ENCODE results near the gene JAKMIP1.

Gene JAKMIP1

DNA sequence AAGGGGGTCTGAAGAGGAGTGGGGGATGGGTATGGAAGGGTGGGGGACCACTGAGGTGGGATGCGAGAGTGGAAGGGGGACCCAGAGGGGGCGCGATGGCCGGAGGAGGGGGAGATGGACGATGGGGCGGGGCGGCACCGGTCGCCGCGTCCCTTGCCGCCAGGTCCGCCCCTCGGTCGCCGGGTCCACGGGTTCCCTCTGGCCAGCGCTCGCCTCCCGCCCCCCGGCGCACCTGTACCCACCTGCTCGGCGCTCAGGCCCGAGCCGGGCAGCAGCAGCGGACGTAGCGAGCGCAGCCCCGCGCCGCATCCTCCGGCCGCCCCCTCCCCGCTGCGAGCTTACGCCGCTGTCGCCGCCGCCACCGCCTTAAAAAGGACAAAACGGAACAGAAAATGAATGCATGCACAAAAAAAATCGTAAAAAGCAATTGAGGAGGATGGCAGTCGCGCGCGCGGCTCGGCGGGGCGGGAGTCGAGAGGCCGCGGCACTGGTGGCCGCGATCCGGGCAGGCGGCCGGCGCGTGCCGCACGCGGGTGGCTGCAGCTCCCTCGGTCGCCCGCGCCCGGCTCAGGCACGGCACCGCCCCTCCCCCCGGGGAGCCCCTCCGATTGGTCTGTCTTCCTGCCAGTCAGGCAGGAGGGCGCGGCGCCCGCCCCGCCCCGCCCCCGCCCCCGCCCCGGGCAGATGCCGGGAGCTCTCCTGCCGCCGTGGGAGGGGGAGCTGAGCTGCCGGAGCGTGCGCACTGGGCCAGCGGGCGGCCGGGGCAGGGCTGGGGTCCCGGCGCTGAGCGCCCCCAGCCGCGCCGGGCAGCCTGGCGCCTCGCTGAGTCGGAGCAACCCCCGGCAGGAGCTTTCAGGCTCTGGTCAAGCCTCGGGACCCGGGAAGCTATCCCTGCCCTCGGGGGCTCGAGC is at the start of gene JAKMIP1:
TSS of gene JAKMIP1 (minus strand) at position 539 of the 911 bp plus-strand sequence. CDS start 87,699 bp downstream, outside the sequence.
- no peak for FAIRE-seq

DNA sequence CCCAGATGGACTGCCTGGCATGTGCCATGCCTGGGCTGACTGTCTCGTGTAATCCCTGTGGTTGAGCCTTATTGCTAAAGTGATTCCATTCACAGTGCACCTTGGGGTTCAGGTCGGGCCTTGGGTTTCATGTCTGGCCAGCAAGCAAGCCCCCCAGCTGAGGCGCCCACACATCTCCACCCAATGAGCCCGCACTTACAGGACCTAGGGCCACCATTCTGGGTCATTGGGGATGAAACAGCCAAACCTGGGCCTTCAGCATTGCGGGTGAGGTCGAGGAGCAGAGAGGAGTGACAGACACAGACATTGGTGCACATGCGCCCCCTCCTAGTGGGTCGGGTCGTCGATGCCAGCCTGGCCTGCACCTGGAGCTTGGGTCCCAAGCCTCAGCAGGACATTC is 48.0 kb upstream of the JAKMIP1 start:
- FAIRE-seq = no peak

DNA sequence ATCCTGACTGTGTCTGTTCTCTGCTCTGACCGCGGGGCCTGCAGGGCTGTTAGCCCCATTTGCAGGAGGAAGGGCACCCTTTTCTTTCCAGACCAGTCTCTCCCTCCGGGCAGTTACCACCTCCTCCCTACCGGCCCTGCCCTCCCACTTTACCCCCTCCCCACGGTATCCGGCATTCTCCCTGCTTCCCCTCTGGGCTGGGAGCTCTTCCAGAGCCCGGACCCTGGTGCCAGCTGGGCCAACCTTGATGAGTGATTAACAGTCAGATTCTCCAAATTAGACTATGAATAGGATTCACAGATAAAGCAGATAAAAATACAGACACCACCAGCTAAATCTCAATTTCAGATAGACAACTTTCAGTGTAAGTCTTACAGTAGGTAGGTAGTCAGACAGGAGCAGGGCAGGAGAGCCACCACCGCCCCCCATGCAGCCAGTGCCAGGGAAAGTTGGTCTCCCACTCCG is 45.9 kb upstream of the JAKMIP1 start:
- FAIRE-seq = no peak

DNA sequence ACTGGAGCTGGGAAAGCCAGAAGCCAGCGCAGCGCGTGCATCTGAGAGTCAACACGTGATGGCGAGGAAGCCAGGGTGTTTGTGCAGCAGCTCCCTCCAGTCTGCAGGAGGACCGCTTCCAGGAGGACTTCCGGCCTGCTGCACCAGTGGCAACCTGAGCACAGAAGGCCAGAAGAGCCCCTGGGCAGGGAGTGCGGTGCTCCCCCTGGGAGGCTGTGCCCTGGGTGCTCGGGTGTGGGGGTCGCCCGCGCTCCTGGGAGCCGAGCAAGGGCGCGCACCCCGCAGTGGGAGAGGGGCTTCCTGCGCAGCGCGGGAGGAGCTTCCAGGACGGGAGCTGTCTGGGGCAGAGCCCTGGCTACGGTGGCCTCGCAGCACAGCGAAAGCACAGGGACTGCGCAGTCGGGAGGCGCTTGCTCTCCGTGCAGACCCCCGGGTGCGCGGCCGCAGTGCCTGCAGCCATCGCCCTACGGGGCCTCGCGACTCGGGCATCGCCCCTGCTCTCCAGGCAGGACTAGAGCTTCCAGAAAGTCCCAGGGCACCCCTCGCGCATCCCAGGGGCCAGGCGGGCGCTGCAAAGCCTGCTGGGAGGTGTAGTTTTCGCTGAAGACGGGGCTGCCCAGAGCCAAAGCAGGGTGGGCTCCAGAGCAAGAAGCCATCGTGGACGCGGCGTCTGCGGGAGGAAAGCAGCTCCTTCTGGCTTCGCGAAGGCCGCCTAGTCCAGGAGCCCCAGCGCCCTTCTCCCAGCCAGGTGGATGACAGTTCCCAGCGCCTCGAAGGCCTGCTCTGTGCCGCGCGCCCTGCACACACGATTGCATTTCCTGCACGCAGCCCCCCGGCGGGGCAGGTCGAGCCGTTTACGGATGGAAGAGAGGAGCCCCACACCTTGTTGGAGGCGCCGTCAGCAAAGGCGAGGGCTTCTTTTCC is 45.2 kb upstream of the JAKMIP1 start:
- no peak for FAIRE-seq

DNA sequence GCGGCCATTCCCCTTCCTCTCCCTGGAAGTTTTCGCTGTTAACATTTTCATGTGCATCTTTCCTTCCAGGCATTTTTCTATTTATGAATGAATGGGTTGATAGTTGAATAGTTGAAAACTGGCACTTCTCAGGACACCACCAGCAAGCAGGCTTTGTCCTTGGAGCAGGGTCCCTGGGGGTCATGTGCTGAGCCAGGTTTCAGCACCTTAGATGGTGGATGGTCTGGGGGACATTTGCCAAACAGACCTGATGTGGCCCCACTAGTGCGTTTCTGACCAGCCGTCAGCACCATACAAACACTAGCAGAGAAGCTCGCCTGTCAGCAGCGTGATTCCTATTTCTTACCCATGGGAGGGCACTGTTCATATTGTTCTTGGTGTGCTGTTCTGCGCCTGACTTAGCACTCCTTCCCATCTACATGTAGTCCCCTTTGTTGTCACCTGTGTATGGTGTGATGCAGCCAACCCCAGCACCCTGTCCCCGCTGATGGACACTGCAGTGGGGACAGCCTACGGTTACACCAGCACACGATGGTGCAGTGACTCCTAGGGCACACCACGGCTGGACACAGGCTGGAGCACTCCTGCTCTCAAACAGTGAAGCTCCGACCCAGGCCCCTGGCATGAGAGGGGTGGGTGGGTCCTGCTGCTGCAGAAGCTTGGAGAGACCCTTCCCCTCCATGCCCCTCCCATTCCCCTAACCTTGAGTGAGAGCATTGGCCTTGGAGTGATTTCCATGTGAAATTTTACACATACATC is 42.1 kb upstream of the JAKMIP1 start:
- no peak for FAIRE-seq

DNA sequence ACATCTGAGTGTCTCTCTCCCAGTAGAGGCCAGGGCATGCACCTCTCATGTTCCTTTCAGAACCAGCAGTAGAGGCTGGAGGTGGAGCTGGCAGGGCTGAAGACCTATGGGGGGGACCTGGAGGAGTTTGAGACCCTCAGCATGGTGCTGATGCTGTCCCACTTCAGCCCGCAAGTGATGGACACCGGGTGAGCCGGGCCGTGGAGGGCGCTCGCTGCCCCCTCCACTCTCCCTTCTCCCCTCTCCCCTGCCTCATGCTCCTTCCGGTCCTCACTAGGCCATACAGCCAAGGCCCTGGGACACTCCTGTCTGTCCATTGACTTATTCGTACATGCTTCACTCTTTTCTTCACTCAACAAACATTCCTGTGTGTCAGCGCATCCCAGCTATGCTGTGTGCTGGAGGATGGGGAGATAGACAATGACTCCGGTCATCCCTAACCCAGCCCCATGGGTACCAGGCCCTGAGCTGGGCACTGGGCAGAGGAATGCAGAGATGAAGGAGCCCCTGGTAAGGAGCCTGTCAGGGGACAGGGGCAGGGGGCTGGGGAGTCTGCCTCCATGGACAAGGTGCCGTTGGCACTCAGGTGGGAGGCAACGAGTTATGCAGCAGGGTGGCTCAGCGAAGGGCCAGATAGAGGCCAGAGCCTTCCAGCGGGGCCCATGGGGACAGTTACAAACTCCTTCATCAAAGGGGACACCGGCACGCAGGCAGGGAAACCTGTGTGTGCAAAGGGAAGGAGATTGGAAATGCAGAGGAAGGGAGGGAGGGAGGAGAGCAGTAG is 40.9 kb upstream of the JAKMIP1 start:
- no peak for FAIRE-seq

DNA sequence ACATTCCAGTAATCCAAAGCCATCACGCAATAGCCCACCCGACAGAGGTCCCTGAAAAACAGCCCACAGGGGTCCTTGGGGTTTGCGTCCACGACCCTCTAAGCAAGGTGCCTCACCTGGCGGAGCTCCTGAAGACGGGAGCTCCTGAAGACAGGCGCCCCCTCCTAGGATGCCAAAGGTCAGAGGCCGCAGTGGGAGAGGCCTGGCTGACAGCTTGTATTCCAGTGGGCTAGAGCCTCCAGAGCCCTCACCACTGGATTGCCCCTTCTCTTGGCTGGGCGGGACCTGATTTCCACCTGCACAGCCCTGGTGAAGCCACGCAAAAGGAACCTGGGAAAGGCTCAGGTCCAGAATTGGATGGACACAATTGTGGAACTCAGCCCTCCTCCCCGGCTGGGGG is 39.6 kb upstream of the JAKMIP1 start:
- no peak for FAIRE-seq

DNA sequence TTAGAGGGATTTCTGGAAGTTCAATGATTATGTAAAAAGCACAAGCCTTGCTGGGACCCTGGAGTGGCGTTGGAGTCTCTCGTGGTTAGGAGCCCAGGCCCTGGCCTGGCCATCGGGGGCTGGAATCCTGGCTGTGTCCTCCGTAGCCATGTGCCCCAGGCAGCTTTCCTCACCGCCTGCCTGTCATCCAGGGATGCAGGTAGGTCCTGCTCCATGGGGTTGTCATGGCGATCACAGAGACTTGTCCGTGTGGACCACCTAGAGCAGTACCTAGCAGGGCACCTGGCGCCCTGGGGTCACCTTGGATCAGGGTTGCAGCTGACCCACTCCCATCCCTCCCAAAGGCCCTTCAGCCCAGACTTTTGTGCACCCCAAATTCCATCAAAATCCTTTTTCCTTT is 39.1 kb upstream of the JAKMIP1 start:
- no peak for FAIRE-seq

DNA sequence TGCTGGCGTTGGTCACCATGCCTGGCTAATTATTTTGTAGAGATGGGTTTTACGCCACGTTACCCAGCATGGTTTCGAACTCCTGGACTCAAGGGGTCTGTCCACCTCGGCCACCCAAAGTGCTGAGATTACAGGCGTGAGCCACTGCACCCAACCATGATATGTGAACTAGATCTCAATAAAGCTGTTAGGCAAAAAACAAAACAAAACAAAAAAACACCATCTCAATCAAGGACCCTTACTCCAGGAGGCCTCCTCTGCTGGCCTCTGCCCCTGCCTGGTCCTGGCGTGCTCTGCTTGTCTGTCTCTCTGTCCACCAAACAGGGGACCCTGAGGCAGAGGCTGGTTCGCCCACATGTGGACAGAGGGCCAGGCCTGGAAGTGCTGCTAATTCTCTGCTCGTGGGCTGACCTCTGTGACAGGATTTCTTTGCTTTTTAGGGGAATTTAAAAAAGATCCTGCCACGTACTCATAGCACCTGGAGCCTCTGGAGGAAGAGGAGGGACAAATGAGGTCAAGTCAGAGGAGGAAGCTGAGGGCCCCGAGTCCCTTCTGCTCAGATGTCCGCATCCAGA is 36.6 kb upstream of the JAKMIP1 start:
- no peak for FAIRE-seq

DNA sequence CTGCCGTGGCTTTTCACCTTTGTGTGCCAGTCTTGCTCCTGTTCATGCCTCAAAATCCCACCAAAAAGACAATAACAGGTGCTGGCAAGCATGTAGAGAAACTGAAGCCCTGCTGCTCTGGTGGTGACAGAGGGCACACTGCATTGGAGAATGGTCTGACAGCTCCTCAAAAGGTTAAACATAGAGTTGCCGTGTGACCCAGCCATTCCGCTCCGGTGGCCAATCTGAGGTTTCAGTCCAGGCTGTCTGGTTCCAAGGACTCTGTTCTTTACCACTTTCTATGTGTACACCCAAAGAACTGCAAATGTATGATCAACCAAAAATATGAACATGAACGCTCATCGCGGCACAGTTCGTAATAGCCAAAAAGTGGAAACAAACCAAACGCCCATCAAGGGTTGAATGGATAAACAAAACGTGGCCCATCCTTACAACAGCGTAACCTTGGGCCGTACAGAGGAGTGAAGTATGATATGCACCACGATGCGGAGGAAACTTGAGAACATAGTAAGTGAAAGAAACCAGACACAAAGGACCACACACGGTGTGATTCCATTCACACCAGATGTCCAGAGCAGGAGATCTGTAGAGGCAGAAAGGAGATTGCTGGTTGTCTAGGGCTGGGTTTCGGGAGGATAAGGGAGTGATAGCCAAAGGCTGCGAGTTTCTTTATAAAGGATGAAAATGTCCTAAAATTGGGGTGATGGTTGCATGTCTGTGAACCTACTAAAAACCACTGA is 35.7 kb upstream of the JAKMIP1 start:
- FAIRE-seq = no peak

DNA sequence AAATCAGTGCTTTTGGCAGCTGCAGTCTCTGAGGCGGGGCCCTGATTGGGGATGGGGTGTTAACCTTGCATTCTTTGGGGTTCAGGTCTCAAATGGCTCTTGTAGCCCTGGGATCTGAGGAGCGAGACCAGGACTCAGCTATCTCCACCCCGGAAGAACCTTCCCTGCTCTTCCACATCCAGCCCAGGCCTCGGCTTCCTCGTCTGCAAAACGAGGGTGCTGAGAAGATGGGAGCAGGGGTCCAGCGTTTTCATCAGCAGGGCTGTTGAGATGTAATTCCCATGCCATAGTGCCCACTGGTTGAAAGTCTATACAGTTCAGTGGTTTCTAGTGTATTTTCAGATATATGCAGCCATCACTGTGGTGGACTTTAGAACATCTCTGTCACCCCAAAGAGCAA is 34.7 kb upstream of the JAKMIP1 start:
- FAIRE-seq = no peak

DNA sequence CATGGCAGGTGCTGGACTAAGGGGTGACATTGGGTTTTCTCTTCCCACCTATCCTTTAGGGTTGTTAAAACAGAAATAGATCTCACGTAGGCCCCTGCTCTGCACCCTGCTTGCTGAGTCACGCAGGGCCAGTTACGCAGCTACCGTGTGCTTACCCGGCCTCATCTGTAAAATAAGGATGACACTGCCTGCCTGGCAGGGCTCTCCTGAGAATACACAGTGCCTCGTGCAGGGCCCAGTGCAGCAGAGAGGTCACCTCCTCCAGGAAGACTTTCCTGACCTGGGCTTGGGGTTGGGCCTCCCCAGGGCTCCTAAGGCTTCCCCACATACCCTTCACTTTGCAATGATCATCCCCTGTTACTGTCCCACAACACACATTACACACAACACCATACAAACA is 33.6 kb upstream of the JAKMIP1 start:
- FAIRE-seq = no peak

DNA sequence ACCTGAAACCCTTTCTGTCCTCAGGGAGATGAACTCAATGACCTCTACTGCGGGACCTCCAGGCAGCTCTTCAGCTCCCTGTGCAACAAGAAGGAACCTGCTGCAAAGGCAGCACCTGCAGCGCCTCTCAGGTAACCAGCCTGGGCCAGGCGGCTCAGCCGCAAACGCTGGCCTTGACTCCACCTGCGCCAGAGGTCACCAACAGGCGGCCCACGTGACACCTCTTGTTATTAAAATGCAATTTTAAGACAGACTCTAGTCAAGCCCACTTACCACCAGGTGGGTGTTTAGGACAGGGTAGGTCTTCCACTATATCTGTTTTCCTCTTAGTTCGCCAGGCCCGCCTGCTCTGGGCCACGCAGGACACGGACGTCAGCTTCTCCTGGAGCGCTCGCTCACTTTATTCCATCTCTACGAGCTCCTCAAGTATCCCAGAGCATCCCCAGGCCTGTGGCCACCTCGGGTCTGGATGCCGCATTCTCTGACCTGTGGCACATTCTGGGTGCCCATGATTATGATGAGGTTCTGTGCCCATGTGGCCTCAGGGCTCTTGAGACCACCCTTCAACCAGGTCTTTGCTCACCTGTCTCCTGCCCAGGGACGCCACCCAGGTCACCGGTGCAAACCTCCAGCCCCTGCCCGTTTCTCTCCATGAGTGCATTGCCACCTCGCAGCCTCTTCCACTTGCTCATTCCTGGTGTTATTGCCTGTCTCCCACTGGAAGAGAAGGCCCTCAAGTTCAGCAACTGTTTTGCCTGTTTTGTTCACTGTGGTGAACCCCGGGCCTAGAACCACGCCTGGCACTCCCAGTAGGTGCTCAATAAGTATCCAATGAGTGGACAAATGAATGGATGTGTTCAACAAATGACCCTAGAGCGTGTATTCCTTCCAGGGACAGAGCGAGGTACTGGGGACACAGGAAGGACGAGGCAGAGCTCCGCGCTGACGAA is 32.8 kb upstream of the JAKMIP1 start:
- FAIRE-seq = no peak

DNA sequence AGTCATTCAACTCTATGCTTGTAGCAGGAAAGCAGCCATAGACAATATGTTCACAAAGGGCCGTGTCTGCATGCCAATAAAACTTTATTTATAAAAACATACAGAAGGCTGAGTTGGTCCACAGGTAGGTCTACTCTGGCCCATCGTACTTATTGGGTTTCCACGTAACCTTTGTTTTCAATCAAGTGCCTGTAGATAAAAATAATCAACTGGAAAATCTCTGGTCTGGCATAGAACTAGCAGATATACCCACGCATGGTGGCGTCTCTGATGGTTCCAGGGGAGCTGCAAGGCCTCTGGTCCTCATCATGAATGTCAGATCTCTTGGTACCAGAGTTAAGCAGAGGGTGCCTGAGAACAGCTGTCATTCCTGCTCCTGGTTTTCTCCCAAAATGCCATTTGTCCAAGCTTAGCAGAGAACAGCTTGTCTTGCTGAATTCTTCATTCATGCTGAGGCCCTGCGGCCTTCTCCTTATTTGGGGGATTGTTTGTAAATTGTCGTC is 31.4 kb upstream of the JAKMIP1 start:
- no peak for FAIRE-seq

DNA sequence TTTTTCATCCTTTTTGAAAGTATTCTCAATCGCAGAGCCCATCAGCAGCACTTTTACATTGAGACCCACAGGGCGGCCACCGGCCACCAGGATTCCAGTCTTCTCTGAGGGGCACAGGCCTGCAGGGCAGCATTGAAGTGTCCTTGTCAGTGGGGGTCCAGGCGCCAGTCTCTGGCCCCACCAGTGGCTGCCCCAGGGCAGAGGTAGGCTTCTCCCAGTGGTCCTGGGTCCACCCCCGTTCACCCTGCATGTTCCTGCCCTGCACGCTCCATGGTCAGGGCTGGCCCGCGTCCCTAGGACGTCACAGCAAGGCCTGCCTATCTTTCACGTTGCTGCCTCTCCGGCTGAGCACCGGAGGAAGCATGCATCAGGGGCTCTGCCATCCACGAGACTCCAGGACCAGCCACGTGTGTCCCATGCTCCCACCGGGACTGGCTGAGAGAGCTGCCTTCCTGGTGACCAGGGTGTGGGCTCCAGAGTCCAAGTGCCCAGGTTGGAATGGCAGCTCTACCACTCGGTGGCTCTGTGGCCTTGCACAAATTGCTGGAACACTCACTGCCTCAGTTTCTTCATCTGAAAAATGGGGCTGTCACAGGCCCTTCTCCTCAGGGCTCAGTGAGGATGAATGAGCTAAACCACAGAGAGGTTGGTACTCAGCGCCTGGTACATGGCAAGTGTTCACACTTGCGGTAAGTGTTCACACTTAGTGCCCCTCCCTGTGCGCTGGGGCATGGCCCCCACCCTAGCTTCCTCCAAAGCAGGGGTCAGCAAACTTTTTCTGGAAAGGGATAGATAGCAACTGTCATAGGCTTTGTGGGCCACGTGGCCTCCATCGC is 30.7 kb upstream of the JAKMIP1 start:
- no peak for FAIRE-seq

DNA sequence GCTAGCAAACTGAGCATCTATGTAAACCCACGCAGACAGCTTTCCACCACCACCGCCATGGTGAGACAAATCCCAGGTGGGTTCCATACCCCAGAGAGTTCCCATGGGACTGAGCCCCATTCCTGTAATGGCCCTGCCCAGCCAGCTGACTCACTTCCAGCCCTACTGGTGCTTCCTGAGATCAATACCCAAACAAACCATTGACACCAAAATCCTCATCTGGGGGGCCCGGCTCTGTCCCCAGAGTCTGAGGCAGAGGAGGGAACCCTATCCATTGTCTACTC is 30.1 kb upstream of the JAKMIP1 start:
- no peak for FAIRE-seq

DNA sequence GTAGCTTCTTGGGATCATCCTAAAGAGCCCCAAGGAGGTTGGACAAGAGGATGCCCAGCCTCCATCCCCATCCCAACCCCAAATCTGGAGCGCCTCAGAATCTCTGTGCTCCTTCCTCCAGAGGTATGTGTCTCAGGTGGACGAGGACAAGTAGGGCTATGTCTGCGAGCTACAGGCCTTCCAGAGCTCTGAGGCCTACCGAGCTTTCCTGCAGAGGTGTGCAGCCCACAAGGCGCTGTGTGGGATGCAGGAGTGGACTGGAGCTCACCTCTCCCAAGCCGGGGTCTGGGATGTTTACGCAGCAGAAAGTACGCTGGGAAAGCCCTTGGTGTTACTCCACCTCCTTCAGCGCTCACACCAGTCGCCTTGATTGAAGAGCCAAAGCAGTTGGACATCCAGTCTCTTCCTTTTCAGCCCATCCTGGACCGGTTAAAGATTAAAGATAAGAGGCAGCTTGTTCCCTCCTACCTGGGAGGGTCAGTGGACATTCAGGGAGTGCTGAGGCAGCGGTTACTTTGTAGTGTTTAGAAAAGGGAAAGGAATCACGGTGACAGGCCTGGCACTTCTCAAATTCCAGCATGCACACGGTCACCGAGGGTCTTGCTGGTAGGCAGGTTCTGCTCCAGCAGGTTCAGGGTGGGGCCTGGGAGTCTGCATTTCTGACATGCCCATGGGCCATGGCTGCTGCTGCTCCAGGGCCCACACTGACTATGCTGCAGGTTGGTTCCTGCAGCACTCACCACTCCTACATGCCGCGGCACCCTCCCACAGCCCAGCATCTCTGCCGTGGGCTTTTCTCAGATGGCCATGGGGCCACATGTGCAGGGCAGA is 29.5 kb upstream of the JAKMIP1 start:
- no peak for FAIRE-seq

DNA sequence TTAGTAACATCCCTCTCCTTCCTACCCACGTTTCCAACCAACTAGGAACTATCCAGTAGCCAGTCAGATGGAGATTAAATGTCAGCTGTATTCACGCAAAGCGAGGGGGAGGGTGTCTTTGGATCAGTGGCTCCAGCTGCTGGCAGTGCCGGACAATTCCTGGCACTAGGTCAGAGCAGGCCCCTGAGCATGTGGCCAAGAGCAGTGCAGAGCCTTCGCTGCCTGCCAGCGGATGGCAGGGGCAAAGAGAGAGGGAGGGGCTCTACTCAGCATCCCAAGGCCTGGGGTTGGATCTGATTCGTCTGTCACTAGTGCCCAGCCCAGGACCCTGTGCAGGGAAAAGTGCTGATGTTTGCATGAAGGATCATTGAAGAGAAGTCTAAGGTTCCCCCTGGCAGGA is 28.7 kb upstream of the JAKMIP1 start:
- FAIRE-seq = no peak

All from islet of Langerhans (tissue), 1 donor.